OCI-M2 (cell line): Measurements from ENCODE around the gene KIAA1143.

Source experiments
- DNase-seq: peaks from one replicate; lab custom pipeline; 2025; ENCODE audit not compliant: unreplicated experiment; lab: John Stamatoyannopoulos, UW

Gene KIAA1143

GRCh38 chr3:44761424-44762169 lies at the start of gene KIAA1143, which contains the start of gene KIF15:
TSS of gene KIAA1143 (minus strand) at chr3:44761619. CDS start at chr3:44761602, 17 bp downstream.
TSS of gene KIF15 (plus strand) at chr3:44761794. CDS start at chr3:44761866, 72 bp downstream.
- peak; percentile 21 for DNase-seq

GRCh38 chr3:44805960-44806359 lies 44.5 kb upstream of the KIAA1143 start:
- no peak for DNase-seq

- no peak for DNase-seq
These were observed 41.9 kb upstream of the KIAA1143 start for GRCh38 chr3:44803298-44803697.

- no peak for DNase-seq
These were observed 40.6 kb upstream of the KIAA1143 start for GRCh38 chr3:44802011-44802410.

GRCh38 chr3:44795197-44795596 lies 33.8 kb upstream of the KIAA1143 start:
- DNase-seq: no peak

GRCh38 chr3:44782891-44783290 lies 21.5 kb upstream of the KIAA1143 start:
- no peak for DNase-seq

- no peak for DNase-seq
These were observed 10.7 kb upstream of the KIAA1143 start for GRCh38 chr3:44772099-44772442.

- no peak for DNase-seq
These were observed 10.1 kb upstream of the KIAA1143 start for GRCh38 chr3:44771424-44772098.

GRCh38 chr3:44764248-44764647 lies 2.8 kb upstream of the KIAA1143 start:
- DNase-seq: no peak

- DNase-seq: no peak
These were observed 1.3 kb upstream of the KIAA1143 start for GRCh38 chr3:44762690-44763089.

GRCh38 chr3:44762170-44762677 lies 805 bp upstream of the KIAA1143 start:
- DNase-seq: no peak

GRCh38 chr3:44761101-44761423 lies 357 bp downstream of the KIAA1143 start:
- DNase-seq: no peak

GRCh38 chr3:44734646-44735168 lies 26.7 kb downstream of the KIAA1143 start:
- DNase-seq: no peak

GRCh38 chr3:44729384-44729910 lies 32.0 kb downstream of the KIAA1143 start, which contains the start of gene ZNF501:
TSS of gene ZNF501 (plus strand) at chr3:44729635. CDS start at chr3:44734422, 4,787 bp downstream.
- no peak for DNase-seq

GRCh38 chr3:44722103-44722401 lies 39.4 kb downstream of the KIAA1143 start:
- DNase-seq: no peak

GRCh38 chr3:44721231-44722102 lies 40.0 kb downstream of the KIAA1143 start:
- no peak for DNase-seq

GRCh38 chr3:44712455-44713075 lies 48.9 kb downstream of the KIAA1143 start, which contains the start of gene ZNF502:
TSS of gene ZNF502 (plus strand) at chr3:44712660. CDS start at chr3:44720262, 7,602 bp downstream.
- DNase-seq: no peak
